T-cell (primary cell): ENCODE measurements around the gene RAP1GAP. TPM values are rescaled to one million over a fixed set of nuclear protein-coding genes. Genes with fewer than 3 reads are reported as not detected.

ENCODE experiments used
- ATAC-seq, 4 experiments: fragments of 200-7000 bp in 3 of 4; fragments of 150-1000 bp in 1 of 4; cut with Tn5 transposase; replicated peaks in 1 of 4; 1 replicate in 3 of 4; 2 replicates in 1 of 4; pipeline ENCODE4 v1.10.0; 2021; ENCODE audit warnings: moderate library complexity in 3 of 4, mild to moderate bottlenecking in 2 of 4, moderate number of reproducible peaks in 1 of 4
- CTCF ChIA-PET, 2 donors: fragments of 300-600 bp; sonication (Branson Sonifier 250); formaldehyde crosslinking; loops; one replicate each; lab custom pipeline; 2022; ENCODE audit warnings: antibody characterized with exemption in 2 of 2; lab: Charles Lee
- POLR2A ChIA-PET, 2 donors: fragments of 300-600 bp; sonication (Branson Sonifier 250); formaldehyde crosslinking; loops; one replicate each; lab custom pipeline; 2022; ENCODE audit warnings: antibody characterized with exemption in 2 of 2; lab: Charles Lee
- DNase-seq, 35 experiments: peaks; one replicate each; pipeline versions ENCODE4 v3.0.0 to v3.0.0-alpha.2; 2013 to 2023
- H3K27ac ChIP-seq: one replicate; pipeline ENCODE4 v1.5.1; 2013; ENCODE audit warnings: low read length
- H3K27me3 ChIP-seq, 2 experiments: replicated peaks in 1 of 2; 1 replicate in 1 of 2; 2 replicates in 1 of 2; pipeline versions ENCODE4 v1.6.1 to v1.7.0; 2013; ENCODE audit warnings: low read length in 1 of 2, mixed read lengths in 1 of 2; ENCODE audit not compliant: control insufficient read depth in 2 of 2, insufficient read depth in 2 of 2; ENCODE audit errors: extremely low read depth in 1 of 2
- H3K36me3 ChIP-seq, 2 donors: 1 replicate in 1 of 2; 2 replicates in 1 of 2; pipeline versions ENCODE4 v1.6.1 to v1.7.0; 2013; ENCODE audit warnings: low read length in 1 of 2; ENCODE audit not compliant: control insufficient read depth in 2 of 2, insufficient read depth in 1 of 2; ENCODE audit errors: extremely low read depth in 1 of 2
- H3K4me1 ChIP-seq, 2 experiments: 1 replicate in 1 of 2; 2 replicates in 1 of 2; pipeline versions ENCODE4 v1.6.1 to v1.7.0; 2013; ENCODE audit warnings: low read length in 2 of 2, mixed read lengths in 1 of 2; ENCODE audit not compliant: insufficient read depth in 2 of 2, control insufficient read depth in 1 of 2; ENCODE audit errors: extremely low read depth in 1 of 2
- H3K4me3 ChIP-seq, 2 donors: 1 replicate in 1 of 2; 2 replicates in 1 of 2; pipeline versions ENCODE4 v1.5.1 to v1.7.0; 2013; ENCODE audit warnings: mild to moderate bottlenecking in 2 of 2, low read length in 1 of 2, moderate library complexity in 1 of 2; ENCODE audit not compliant: control insufficient read depth in 1 of 2; ENCODE audit errors: extremely low read depth in 1 of 2
- H3K9me3 ChIP-seq: 2 replicates; pipeline ENCODE4 v1.7.0; 2013
- H3K27ac Mint-ChIP-seq, 2 donors: one replicate each; pipeline ENCODE4 v1.8.0; 2020 to 2021; ENCODE audit warnings: mild to moderate bottlenecking in 2 of 2, mixed read lengths in 2 of 2
- H3K27me3 Mint-ChIP-seq, 2 donors: one replicate each; pipeline ENCODE4 v1.8.0; 2021 to 2022; ENCODE audit warnings: mixed read lengths in 2 of 2
- H3K36me3 Mint-ChIP-seq: one replicate; pipeline ENCODE4 v1.8.0; 2021; ENCODE audit warnings: mixed read lengths
- H3K4me1 Mint-ChIP-seq, 3 donors: one replicate each; pipeline ENCODE4 v1.8.0; 2020 to 2022; ENCODE audit warnings: mixed read lengths in 3 of 3, mild to moderate bottlenecking in 1 of 3
- H3K4me3 Mint-ChIP-seq, 3 donors: one replicate each; pipeline ENCODE4 v1.8.0; 2020 to 2022; ENCODE audit warnings: mild to moderate bottlenecking in 3 of 3, mixed read lengths in 3 of 3, moderate library complexity in 3 of 3
- H3K9me3 Mint-ChIP-seq, 3 donors: one replicate each; pipeline ENCODE4 v1.8.0; 2020 to 2022; ENCODE audit warnings: mixed read lengths in 3 of 3
- WGBS: methylation state at CpG from one replicate; pipeline ENCODE4 v1.1.5; 2013; ENCODE audit warnings: missing lambda C conversion rate; ENCODE audit not compliant: insufficient coverage; 5-methylcytosine and 5-hydroxymethylcytosine counted together
- total RNA-seq, 35 experiments: library from RNA in 6 of 35; stranded (reverse) in 6 of 35; fragments of 120-200 nt in 1 of 35; gene quantifications; one replicate each; pipeline versions ENCODE4 v1.2.1 to v1.2.4 and lab custom pipeline; 2013 to 2026

RAP1GAP gene
- total RNA-seq, 5 donors from 2014 or later (not counting 1 experiment from before 2014, with no cell fraction given), result 0.18 to 1.0 (median 0.35) TPM

GRCh38 chr1:21621761-21622436 lies 47.3 kb downstream of the RAP1GAP start:
- no peaks in the 10 kb centered on the region for H3K36me3 ChIP-seq
- no peak overlapping the region for H3K27ac ChIP-seq
- ChIA-PET POLR2A (no interaction called here), CTCF (no interaction called here)
- no peaks in the 10 kb centered on the region for H3K9me3 ChIP-seq
- Mint-ChIP-seq H3K27ac (no peak overlapping the region), H3K27me3 (peaks cover 27 to 36% of the 10 kb centered on the region in 2 donors), H3K36me3 (no peaks in the 10 kb centered on the region), H3K4me3 (peak overlapping the region; percentile 34 to 56 (median 44)), H3K4me1 (peaks cover 0 to 9% (median 8%) of the 10 kb centered on the region in 3 donors), H3K9me3 (no peaks in the 10 kb centered on the region)
- peaks cover 0 to 10% of the 10 kb centered on the region in 2 experiments for H3K4me1 ChIP-seq
- H3K27me3 ChIP-seq, result peaks cover 0 to 72% of the 10 kb centered on the region in 2 experiments
- DNase-seq (peak in 1 of 35 experiments; percentile 5), ATAC-seq (no peak)
- H3K4me3 ChIP-seq, result no peak overlapping the region
- 41% methylated on average over 39 of the region's 39 CpGs for WGBS

GRCh38 chr1:21621051-21621450 lies 48.1 kb downstream of the RAP1GAP start:
- POLR2A ChIA-PET, result no interaction called here
- Histone ChIP-seq H3K4me3 (no peak overlapping the region), H3K4me1 (peaks cover 0 to 10% of the 10 kb centered on the region in 2 experiments), H3K36me3 (no peaks in the 10 kb centered on the region), H3K27ac (no peak overlapping the region), H3K27me3 (peaks cover 0 to 64% of the 10 kb centered on the region in 2 experiments), H3K9me3 (no peaks in the 10 kb centered on the region)
- DNase-seq, result no peak
- no peaks in the 10 kb centered on the region for H3K9me3 Mint-ChIP-seq
- peak overlapping the region in 2 of 3 donors; percentile 44 to 56 for H3K4me3 Mint-ChIP-seq
- WGBS, result 82% methylated on average over 7 of the region's 7 CpGs
- no peak overlapping the region for H3K27ac Mint-ChIP-seq
- H3K4me1 Mint-ChIP-seq, result peaks cover 0 to 9% (median 8%) of the 10 kb centered on the region in 3 donors
- no peaks in the 10 kb centered on the region for H3K36me3 Mint-ChIP-seq
- no peak for ATAC-seq
- CTCF ChIA-PET, result no interaction called here
- H3K27me3 Mint-ChIP-seq, result peaks cover 27 to 33% of the 10 kb centered on the region in 2 donors

GRCh38 chr1:21620496-21620895 lies 48.7 kb downstream of the RAP1GAP start:
- peaks cover 0 to 62% of the 10 kb centered on the region in 2 experiments for H3K27me3 ChIP-seq
- H3K27ac Mint-ChIP-seq, result no peak overlapping the region
- H3K27me3 Mint-ChIP-seq, result peaks cover 25 to 28% of the 10 kb centered on the region in 2 donors
- DNase-seq, result no peak
- POLR2A ChIA-PET, result no interaction called here
- H3K4me3 Mint-ChIP-seq, result no peak overlapping the region
- H3K4me3 ChIP-seq, result no peak overlapping the region
- ATAC-seq, result no peak
- H3K36me3 ChIP-seq, result no peaks in the 10 kb centered on the region
- H3K9me3 Mint-ChIP-seq, result no peaks in the 10 kb centered on the region
- peaks cover 0 to 10% of the 10 kb centered on the region in 2 experiments for H3K4me1 ChIP-seq
- H3K4me1 Mint-ChIP-seq, result peaks cover 0 to 9% (median 8%) of the 10 kb centered on the region in 3 donors
- no peak overlapping the region for H3K27ac ChIP-seq
- CTCF ChIA-PET, result no interaction called here
- H3K9me3 ChIP-seq, result no peaks in the 10 kb centered on the region
- H3K36me3 Mint-ChIP-seq, result no peaks in the 10 kb centered on the region
- WGBS, result 65% methylated on average over 15 of the region's 16 CpGs

- no peak for DNase-seq
- Mint-ChIP-seq H3K36me3 (no peaks in the 10 kb centered on the region), H3K9me3 (no peaks in the 10 kb centered on the region), H3K4me3 (no peak overlapping the region), H3K27me3 (peaks cover 21 to 28% of the 10 kb centered on the region in 2 donors), H3K4me1 (peaks cover 0 to 9% (median 8%) of the 10 kb centered on the region in 3 donors), H3K27ac (no peak overlapping the region)
- ChIA-PET CTCF (no interaction called here), POLR2A (no interaction called here)
- ATAC-seq, result no peak
- no peaks in the 10 kb centered on the region for H3K9me3 ChIP-seq
- H3K4me3 ChIP-seq, result no peak overlapping the region
- 70% methylated on average over 6 of the region's 12 CpGs for WGBS
- H3K36me3 ChIP-seq, result no peaks in the 10 kb centered on the region
- H3K27me3 ChIP-seq, result peaks cover 0 to 62% of the 10 kb centered on the region in 2 experiments
- H3K4me1 ChIP-seq, result peaks cover 0 to 10% of the 10 kb centered on the region in 2 experiments
- no peak overlapping the region for H3K27ac ChIP-seq
Measured at GRCh38 chr1:21620011-21620410, 49.1 kb downstream of the RAP1GAP start.

GRCh38 chr1:21619375-21619947 lies 49.7 kb downstream of the RAP1GAP start:
- Histone ChIP-seq H3K27me3 (peaks cover 0 to 56% of the 10 kb centered on the region in 2 experiments), H3K27ac (no peak overlapping the region), H3K9me3 (no peaks in the 10 kb centered on the region), H3K4me3 (no peak overlapping the region), H3K4me1 (peaks cover 0 to 10% of the 10 kb centered on the region in 2 experiments), H3K36me3 (no peaks in the 10 kb centered on the region)
- Mint-ChIP-seq H3K4me1 (peaks cover 0 to 9% (median 8%) of the 10 kb centered on the region in 3 donors), H3K36me3 (no peaks in the 10 kb centered on the region), H3K27ac (no peak overlapping the region), H3K4me3 (no peak overlapping the region), H3K9me3 (no peaks in the 10 kb centered on the region), H3K27me3 (peaks cover 21 to 28% of the 10 kb centered on the region in 2 donors)
- 88% methylated on average over 1 of the region's 7 CpGs for WGBS
- DNase-seq (no peak), ATAC-seq (no peak)
- POLR2A ChIA-PET, result no interaction called here
- CTCF ChIA-PET, result no interaction called here

GRCh38 chr1:21618561-21619374 lies 50.4 kb downstream of the RAP1GAP start:
- Mint-ChIP-seq H3K9me3 (no peaks in the 10 kb centered on the region), H3K4me1 (peaks cover 0 to 9% (median 8%) of the 10 kb centered on the region in 3 donors), H3K27me3 (peaks cover 18 to 24% of the 10 kb centered on the region in 2 donors), H3K36me3 (no peaks in the 10 kb centered on the region), H3K27ac (no peak overlapping the region), H3K4me3 (no peak overlapping the region)
- no peak overlapping the region for H3K4me3 ChIP-seq
- no peaks in the 10 kb centered on the region for H3K36me3 ChIP-seq
- H3K27ac ChIP-seq, result no peak overlapping the region
- no peaks in the 10 kb centered on the region for H3K9me3 ChIP-seq
- H3K4me1 ChIP-seq, result peaks cover 0 to 10% of the 10 kb centered on the region in 2 experiments
- DNase-seq (no peak), ATAC-seq (no peak)
- POLR2A ChIA-PET, result no interaction called here
- peaks cover 0 to 52% of the 10 kb centered on the region in 2 experiments for H3K27me3 ChIP-seq
- 49% methylated on average over 7 of the region's 22 CpGs for WGBS
- CTCF ChIA-PET, result no interaction called here
